Measurements from ENCODE around the gene INO80. TPM values are rescaled to one million over a fixed set of nuclear protein-coding genes. Genes with fewer than 3 reads are reported as not detected.

Gene INO80, protein sequence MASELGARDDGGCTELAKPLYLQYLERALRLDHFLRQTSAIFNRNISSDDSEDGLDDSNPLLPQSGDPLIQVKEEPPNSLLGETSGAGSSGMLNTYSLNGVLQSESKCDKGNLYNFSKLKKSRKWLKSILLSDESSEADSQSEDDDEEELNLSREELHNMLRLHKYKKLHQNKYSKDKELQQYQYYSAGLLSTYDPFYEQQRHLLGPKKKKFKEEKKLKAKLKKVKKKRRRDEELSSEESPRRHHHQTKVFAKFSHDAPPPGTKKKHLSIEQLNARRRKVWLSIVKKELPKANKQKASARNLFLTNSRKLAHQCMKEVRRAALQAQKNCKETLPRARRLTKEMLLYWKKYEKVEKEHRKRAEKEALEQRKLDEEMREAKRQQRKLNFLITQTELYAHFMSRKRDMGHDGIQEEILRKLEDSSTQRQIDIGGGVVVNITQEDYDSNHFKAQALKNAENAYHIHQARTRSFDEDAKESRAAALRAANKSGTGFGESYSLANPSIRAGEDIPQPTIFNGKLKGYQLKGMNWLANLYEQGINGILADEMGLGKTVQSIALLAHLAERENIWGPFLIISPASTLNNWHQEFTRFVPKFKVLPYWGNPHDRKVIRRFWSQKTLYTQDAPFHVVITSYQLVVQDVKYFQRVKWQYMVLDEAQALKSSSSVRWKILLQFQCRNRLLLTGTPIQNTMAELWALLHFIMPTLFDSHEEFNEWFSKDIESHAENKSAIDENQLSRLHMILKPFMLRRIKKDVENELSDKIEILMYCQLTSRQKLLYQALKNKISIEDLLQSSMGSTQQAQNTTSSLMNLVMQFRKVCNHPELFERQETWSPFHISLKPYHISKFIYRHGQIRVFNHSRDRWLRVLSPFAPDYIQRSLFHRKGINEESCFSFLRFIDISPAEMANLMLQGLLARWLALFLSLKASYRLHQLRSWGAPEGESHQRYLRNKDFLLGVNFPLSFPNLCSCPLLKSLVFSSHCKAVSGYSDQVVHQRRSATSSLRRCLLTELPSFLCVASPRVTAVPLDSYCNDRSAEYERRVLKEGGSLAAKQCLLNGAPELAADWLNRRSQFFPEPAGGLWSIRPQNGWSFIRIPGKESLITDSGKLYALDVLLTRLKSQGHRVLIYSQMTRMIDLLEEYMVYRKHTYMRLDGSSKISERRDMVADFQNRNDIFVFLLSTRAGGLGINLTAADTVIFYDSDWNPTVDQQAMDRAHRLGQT (N-terminal part only)
- total RNA-seq (10 to 100 TPM; 17.1 to 36.6 (median 19.4) TPM), polyA plus RNA-seq (10 to 100 TPM in 1 of 3 donors, 1 to 10 TPM in 2; 7.2 to 17.9 (median 7.9) TPM)

DNA sequence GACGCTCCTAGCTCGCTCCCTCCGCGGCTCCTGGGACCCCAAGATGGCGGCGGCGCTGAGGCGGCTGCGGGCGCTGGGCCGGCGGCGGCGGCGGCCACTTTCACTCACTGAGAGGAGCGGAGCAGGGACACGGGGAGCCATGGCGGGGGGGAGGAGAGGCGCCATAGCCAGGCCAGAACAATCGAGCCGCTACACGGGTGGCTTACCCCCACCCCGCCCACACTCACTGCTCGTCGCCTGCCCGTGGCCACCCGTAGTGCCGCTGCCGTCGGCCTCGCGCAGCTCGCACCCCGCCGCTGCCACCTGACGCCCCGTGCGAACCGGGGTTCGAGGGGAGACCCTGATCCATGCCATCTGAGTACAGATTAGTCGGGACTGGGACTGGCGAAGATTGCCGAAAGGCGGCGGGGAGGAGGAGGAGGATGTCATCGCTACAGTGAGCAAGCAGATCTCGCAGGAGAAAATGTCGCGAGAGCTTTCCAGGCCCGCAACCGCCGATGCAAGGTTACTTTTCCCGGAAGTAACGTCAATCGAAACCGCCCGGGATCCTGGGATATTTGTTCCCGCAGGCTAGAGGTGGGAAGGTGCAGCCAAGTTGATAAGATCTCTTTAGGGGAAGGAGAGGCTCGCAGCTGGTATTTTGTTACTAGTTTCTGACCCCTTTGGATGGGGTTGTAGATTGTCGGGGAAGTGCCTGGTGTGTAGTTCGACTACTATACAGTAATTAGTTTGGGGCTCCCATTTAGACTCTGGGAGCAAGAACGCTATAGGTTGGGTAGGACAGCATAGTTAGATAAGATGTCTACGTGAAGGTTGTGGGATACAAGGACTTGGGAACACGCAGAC is at the start of gene INO80:
INO80 (minus strand) TSS at position 165 of the 846 bp plus-strand sequence. CDS start 19,970 bp downstream, outside the sequence.
- Histone ChIP-seq H3K27ac (peak within 1 kb of the TSS; percentile 96 to 100 (median 100)), H3K27me3 (peaks cover 0 to 2% (median 0%) of the 10 kb centered on the region in 3 donors), H3K36me3 (no peaks in the 10 kb centered on the region), H3K9me3 (no peaks in the 10 kb centered on the region), H3K4me1 (peaks cover 0 to 18% (median 8%) of the 10 kb centered on the region in 4 donors), H3K4me3 (peak within 1 kb of the TSS; percentile 89 to 100 (median 96))
- intact Hi-C loops (cut with DNase I), result loop anchor here (1.0 to 10.0 kb wide), 3 partner anchors 115 to 209 kb away; partner anchors contain the start of gene CHP1
- peak in 1 of 4 donors; percentile 69 for TF ChIP-seq EP300 (IDR thresholded peaks at IDR 0.05)
- TF ChIP-seq, protein P1, sequence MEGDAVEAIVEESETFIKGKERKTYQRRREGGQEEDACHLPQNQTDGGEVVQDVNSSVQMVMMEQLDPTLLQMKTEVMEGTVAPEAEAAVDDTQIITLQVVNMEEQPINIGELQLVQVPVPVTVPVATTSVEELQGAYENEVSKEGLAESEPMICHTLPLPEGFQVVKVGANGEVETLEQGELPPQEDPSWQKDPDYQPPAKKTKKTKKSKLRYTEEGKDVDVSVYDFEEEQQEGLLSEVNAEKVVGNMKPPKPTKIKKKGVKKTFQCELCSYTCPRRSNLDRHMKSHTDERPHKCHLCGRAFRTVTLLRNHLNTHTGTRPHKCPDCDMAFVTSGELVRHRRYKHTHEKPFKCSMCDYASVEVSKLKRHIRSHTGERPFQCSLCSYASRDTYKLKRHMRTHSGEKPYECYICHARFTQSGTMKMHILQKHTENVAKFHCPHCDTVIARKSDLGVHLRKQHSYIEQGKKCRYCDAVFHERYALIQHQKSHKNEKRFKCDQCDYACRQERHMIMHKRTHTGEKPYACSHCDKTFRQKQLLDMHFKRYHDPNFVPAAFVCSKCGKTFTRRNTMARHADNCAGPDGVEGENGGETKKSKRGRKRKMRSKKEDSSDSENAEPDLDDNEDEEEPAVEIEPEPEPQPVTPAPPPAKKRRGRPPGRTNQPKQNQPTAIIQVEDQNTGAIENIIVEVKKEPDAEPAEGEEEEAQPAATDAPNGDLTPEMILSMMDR (IDR thresholded peaks at IDR 0.05), result no peak
- peak; percentile 46 to 90 for TF ChIP-seq POLR2A (IDR thresholded peaks at IDR 0.05)
- peak; percentile 81 to 88 (median 85) for TF ChIP-seq POLR2AphosphoS5 (IDR thresholded peaks at IDR 0.05)
- peak; percentile 99 for DNase-seq
- 1% methylated on average over 64 of the region's 64 CpGs for WGBS, 2 donors

DNA sequence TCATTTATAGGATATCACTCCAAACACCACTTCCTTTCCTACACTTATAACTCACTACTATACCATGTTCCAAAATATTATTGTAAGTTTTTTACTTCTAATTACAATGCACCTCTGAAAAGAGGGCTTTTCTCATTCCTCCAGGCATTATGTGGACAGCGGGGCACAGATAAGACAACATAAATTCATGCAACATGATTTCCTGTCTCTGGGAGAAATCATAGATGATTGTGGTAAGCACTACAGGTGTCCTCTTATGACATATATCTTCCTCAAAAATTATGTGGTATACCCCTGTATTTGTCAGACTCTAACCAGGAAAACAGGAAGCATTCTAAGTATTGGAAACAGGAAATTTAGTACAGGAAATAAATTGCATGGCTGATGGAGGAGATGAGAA is 45.7 kb upstream of the INO80 start:
- Histone ChIP-seq H3K27ac (no peak overlapping the region), H3K27me3 (no peaks in the 10 kb centered on the region), H3K9me3 (no peaks in the 10 kb centered on the region), H3K4me3 (no peak overlapping the region), H3K4me1 (no peaks in the 10 kb centered on the region), H3K36me3 (no peaks in the 10 kb centered on the region)
- no peak for TF ChIP-seq EP300 (IDR thresholded peaks at IDR 0.05)
- no peak for TF ChIP-seq POLR2AphosphoS5 (IDR thresholded peaks at IDR 0.05)
- no peak for TF ChIP-seq POLR2A (IDR thresholded peaks at IDR 0.05)
- TF ChIP-seq, protein P1 (IDR thresholded peaks at IDR 0.05), result no peak
- 56 to 85% methylated on average over 1 of the region's 1 CpG for WGBS, 2 donors
- DNase-seq, result no peak
- intact Hi-C loops (cut with DNase I), result no loop called here

DNA sequence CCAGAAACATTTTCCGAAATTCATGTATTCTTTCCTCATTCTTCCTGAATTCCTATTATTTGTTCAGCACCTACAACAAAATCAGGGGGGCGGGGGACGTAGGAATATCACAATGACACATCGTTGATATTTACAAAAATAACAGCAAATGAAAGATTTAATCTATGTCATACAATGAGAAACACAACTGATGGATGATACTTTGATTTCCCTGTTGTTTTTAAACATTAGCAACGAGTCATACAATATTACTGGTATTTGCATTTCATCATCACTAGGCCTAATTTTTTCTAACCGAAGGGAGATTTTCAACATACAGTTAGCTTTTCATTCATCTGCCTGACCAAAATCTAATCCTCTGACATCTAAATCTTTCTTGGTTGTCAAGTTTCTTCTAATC is 45.3 kb upstream of the INO80 start:
- intact Hi-C loops (cut with DNase I), result no loop called here
- Histone ChIP-seq H3K4me3 (no peak overlapping the region), H3K27ac (no peak overlapping the region), H3K27me3 (no peaks in the 10 kb centered on the region), H3K4me1 (no peaks in the 10 kb centered on the region), H3K36me3 (no peaks in the 10 kb centered on the region), H3K9me3 (no peaks in the 10 kb centered on the region)
- TF ChIP-seq POLR2A (IDR thresholded peaks at IDR 0.05), result no peak
- TF ChIP-seq POLR2AphosphoS5 (IDR thresholded peaks at IDR 0.05), result no peak
- no peak for TF ChIP-seq EP300 (IDR thresholded peaks at IDR 0.05)
- TF ChIP-seq, protein P1 (IDR thresholded peaks at IDR 0.05), result no peak
- 82% methylated on average over 6 of the region's 6 CpGs for WGBS, 2 donors
- no peak for DNase-seq

Measured in sigmoid colon (tissue), 7 donors.